IPS-18a (cell line): Measurements from ENCODE around the gene CIRBP.

Experiments
- H3K27ac ChIP-seq: one replicate; pipeline ENCODE4 v1.5.1; 2013; ENCODE audit warnings: low read length
- H3K27me3 ChIP-seq: one replicate; pipeline ENCODE4 v1.6.1; 2013; ENCODE audit warnings: mild to moderate bottlenecking, low read length; ENCODE audit not compliant: control insufficient read depth, insufficient read depth
- H3K36me3 ChIP-seq: one replicate; pipeline ENCODE4 v1.6.1; 2013; ENCODE audit warnings: low read depth, low read length; ENCODE audit not compliant: control insufficient read depth
- H3K4me1 ChIP-seq: one replicate; pipeline ENCODE4 v1.6.1; 2013; ENCODE audit warnings: low read depth, low read length; ENCODE audit not compliant: control insufficient read depth
- H3K4me3 ChIP-seq: one replicate; pipeline ENCODE4 v1.5.1; 2013; ENCODE audit warnings: low read length
- H3K9ac ChIP-seq: one replicate; pipeline ENCODE4 v1.6.1; 2013; ENCODE audit warnings: mild to moderate bottlenecking, low read length, moderate library complexity
- H3K9me3 ChIP-seq: one replicate; pipeline ENCODE4 v1.6.1; 2013; ENCODE audit warnings: low read depth, low read length; ENCODE audit not compliant: control insufficient read depth

The CIRBP gene

GRCh38 chr19:1290703-1291651 is 21.8 kb downstream of the CIRBP start:
- Histone ChIP-seq H3K4me1 (no peaks in the 10 kb centered on the region), H3K4me3 (no peak overlapping the region), H3K9ac (no peak overlapping the region), H3K36me3 (no peaks in the 10 kb centered on the region), H3K27ac (no peak overlapping the region), H3K9me3 (no peaks in the 10 kb centered on the region), H3K27me3 (peaks cover 19% of the 10 kb centered on the region)

GRCh38 chr19:1291761-1292418 is 22.8 kb downstream of the CIRBP start:
- Histone ChIP-seq H3K27ac (no peak overlapping the region), H3K36me3 (no peaks in the 10 kb centered on the region), H3K4me1 (no peaks in the 10 kb centered on the region), H3K4me3 (no peak overlapping the region), H3K27me3 (peaks cover 13% of the 10 kb centered on the region), H3K9ac (no peak overlapping the region), H3K9me3 (no peaks in the 10 kb centered on the region)

- Histone ChIP-seq H3K4me3 (no peak overlapping the region), H3K9ac (no peak overlapping the region), H3K27ac (no peak overlapping the region), H3K36me3 (no peaks in the 10 kb centered on the region), H3K9me3 (no peaks in the 10 kb centered on the region), H3K4me1 (no peaks in the 10 kb centered on the region), H3K27me3 (peaks cover 13% of the 10 kb centered on the region)
Observed at GRCh38 chr19:1292419-1293151, 23.5 kb downstream of the CIRBP start.

GRCh38 chr19:1293782-1294604 is 24.9 kb downstream of the CIRBP start:
- Histone ChIP-seq H3K27me3 (peaks cover 13% of the 10 kb centered on the region), H3K36me3 (no peaks in the 10 kb centered on the region), H3K27ac (no peak overlapping the region), H3K4me3 (no peak overlapping the region), H3K9me3 (no peaks in the 10 kb centered on the region), H3K9ac (no peak overlapping the region), H3K4me1 (no peaks in the 10 kb centered on the region)

DNA sequence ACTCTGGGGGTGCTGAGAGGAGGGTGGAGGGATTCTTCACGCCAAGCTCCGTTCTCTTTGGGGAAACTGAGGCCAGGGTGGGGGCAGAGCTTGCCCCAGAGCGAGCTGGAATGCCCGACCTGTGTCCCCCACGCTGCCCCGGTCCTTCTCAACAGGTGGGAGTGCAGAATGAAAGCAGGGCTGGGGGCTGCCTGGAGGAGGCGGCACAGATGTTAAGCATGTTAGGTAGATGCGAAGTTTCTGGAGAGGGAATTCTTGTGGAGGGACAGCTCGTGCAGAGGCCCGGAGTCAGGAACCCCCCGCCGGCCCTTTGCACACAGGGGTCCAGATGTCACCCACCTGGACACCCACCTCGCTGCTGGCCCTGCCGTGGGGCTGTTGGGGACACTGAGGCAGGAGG is 25.6 kb downstream of the CIRBP start:
- Histone ChIP-seq H3K9me3 (no peaks in the 10 kb centered on the region), H3K27ac (no peak overlapping the region), H3K4me3 (no peak overlapping the region), H3K36me3 (no peaks in the 10 kb centered on the region), H3K4me1 (no peaks in the 10 kb centered on the region), H3K9ac (no peak overlapping the region), H3K27me3 (peaks cover 13% of the 10 kb centered on the region)

DNA sequence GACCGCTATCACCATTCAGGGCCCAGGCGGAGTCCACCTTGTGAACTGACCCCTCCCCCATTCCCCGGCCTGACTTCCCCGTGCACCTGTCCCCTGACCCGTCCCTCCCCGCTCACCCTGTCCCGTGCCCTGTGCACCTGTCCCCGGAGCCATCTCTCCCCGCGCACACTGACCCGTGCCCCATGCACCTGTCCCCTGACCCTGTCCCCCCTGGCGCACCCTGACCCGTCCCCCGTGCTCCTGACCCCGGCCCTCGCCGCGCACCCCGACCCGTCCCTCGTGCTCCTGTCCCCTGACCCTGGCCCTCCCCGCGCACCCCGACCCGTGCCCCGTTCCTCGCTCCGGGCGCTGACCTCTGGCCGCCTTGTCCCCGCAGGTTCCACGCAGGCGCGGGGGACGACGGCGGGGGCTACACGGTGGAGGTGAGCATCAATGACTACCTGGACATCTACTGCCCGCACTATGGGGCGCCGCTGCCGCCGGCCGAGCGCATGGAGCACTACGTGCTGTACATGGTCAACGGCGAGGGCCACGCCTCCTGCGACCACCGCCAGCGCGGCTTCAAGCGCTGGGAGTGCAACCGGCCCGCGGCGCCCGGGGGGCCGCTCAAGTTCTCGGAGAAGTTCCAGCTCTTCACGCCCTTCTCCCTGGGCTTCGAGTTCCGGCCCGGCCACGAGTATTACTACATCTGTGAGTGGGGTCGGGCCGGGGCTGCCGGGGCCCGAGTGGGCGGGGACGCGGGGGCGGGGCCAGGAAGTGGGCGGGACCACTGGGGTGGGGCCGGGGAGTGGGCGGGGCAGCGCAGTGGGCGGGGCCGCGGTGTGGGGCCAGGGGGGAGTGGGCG is 26.3 kb downstream of the CIRBP start:
- H3K27me3 ChIP-seq = peaks cover 13% of the 10 kb centered on the region
- no peak overlapping the region for H3K9ac ChIP-seq
- no peaks in the 10 kb centered on the region for H3K4me1 ChIP-seq
- H3K4me3 ChIP-seq = peak overlapping the region; percentile 45
- H3K27ac ChIP-seq = no peak overlapping the region
- no peaks in the 10 kb centered on the region for H3K9me3 ChIP-seq
- no peaks in the 10 kb centered on the region for H3K36me3 ChIP-seq

- no peaks in the 10 kb centered on the region for H3K4me1 ChIP-seq
- H3K9me3 ChIP-seq = no peaks in the 10 kb centered on the region
- no peaks in the 10 kb centered on the region for H3K36me3 ChIP-seq
- no peak overlapping the region for H3K27ac ChIP-seq
- peaks cover 13% of the 10 kb centered on the region for H3K27me3 ChIP-seq
- H3K9ac ChIP-seq = no peak overlapping the region
- no peak overlapping the region for H3K4me3 ChIP-seq
Observed at GRCh38 chr19:1296078-1296477, 26.9 kb downstream of the CIRBP start.

DNA sequence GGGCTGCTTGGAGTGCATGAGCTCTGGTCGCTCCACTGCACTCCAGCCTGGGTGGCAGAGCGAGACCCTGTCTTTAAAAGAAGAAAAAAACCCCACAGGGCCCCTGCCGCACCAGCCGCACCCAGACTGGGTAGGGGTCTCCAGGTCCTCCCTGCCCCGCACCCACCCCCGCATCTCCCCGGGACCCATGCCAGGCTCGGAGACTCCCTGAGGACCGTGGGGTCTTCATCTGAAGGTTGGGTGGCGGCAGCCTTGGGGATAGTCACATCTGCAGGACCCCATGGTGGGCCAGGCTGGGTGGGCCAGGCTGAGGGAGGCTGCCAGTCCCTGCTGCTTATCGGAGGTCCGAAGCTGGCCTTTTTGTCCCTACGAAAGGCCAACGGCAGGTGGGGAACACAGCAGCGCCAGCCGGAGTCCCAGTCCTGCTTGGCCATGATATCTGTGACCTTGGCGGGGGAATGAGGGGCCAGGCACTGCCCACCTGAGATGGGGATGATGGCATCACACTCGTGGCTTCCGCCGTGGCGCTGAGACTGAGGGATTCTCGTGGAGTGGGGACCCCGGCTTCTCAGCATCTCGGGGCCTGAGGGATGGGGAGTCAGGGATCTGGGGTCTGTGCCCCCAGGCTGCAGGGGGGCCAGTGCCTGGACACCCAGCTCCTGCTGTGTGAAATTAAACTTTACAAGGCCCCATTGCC is 27.6 kb downstream of the CIRBP start:
- H3K4me1 ChIP-seq = no peaks in the 10 kb centered on the region
- H3K27me3 ChIP-seq = peaks cover 13% of the 10 kb centered on the region
- H3K36me3 ChIP-seq = no peaks in the 10 kb centered on the region
- H3K4me3 ChIP-seq = no peak overlapping the region
- no peaks in the 10 kb centered on the region for H3K9me3 ChIP-seq
- no peak overlapping the region for H3K27ac ChIP-seq
- H3K9ac ChIP-seq = no peak overlapping the region

DNA sequence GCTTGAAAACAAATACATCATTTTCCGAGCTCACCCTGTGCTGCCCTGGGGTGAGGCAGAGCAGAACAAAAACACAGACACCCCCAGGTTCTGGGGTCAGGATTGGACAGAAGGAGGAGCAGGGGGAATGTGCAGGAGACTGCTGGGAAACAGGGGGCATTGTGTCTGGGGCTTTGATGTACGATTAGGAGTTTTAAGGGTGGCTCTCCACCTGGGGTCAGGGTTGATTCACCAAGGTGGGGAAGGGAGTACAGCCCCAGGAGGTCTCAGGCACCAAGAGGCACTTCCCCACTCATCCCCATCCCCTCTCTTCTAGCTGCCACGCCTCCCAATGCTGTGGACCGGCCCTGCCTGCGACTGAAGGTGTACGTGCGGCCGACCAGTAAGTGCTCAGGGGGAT is 29.1 kb downstream of the CIRBP start:
- Histone ChIP-seq H3K4me1 (no peaks in the 10 kb centered on the region), H3K9ac (no peak overlapping the region), H3K27me3 (peaks cover 13% of the 10 kb centered on the region), H3K9me3 (no peaks in the 10 kb centered on the region), H3K4me3 (no peak overlapping the region), H3K36me3 (no peaks in the 10 kb centered on the region), H3K27ac (no peak overlapping the region)

DNA sequence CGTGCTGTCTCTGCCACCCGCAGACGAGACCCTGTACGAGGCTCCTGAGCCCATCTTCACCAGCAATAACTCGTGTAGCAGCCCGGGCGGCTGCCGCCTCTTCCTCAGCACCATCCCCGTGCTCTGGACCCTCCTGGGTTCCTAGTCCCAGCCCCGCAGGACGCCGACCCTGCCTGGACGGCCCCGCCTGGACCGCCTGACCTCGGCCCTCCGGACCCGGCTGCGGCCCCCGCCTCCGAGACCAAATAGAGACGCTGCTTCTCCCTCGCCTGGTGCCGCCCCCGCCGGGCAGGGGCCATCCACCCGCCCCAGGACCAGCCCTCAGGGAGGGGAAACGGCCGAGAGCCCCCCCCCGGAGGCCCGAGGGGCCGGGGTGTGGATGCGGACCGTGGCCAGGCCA is 30.7 kb downstream of the CIRBP start:
- Histone ChIP-seq H3K36me3 (no peaks in the 10 kb centered on the region), H3K27ac (no peak overlapping the region), H3K27me3 (peaks cover 7% of the 10 kb centered on the region), H3K4me3 (no peak overlapping the region), H3K9ac (no peak overlapping the region), H3K4me1 (no peaks in the 10 kb centered on the region), H3K9me3 (no peaks in the 10 kb centered on the region)
